Epithelial cell of proximal tubule (primary cell): ENCODE measurements around the gene HASPIN. TPM values are rescaled to one million over a fixed set of nuclear protein-coding genes. Genes with fewer than 3 reads are reported as not detected.
A peak's percentile ranks its signal among the peaks of the same experiment; 100 is the strongest.

Experiments
- DNase-seq: peaks from one replicate; pipeline ENCODE4 v3.0.0-alpha.2; 2011; ENCODE audit warnings: low read depth
- H3K4me3 ChIP-seq: 2 replicates; pipeline ENCODE4 v1.5.1; 2011; ENCODE audit warnings: low read depth, mild to moderate bottlenecking, low read length
- CTCF ChIP-seq: conservative IDR thresholded peaks from 2 replicates; pipeline ENCODE4 v1.5.1; 2012; ENCODE audit warnings: low read depth, mild to moderate bottlenecking, low read length
- total RNA-seq: library from RNA; depleted of rRNA; stranded (reverse); fragments of >200 nt; gene quantifications from 2 replicates; pipeline ENCODE4 v1.2.3, GENCODE V29; 2015

HASPIN gene
- total RNA-seq, 1 donor from 2014 or later, result 12.3 TPM

GRCh38 chr17:3689262-3690093 is 34.2 kb upstream of the HASPIN start:
- TF ChIP-seq CTCF, result no peak
- H3K4me3 ChIP-seq, result no peak overlapping the region
- DNase-seq, result no peak

- TF ChIP-seq CTCF, result no peak
- no peak overlapping the region for H3K4me3 ChIP-seq
- no peak for DNase-seq
Observed at GRCh38 chr17:3690094-3690715, 33.5 kb upstream of the HASPIN start.

GRCh38 chr17:3691617-3692067 is 32.1 kb upstream of the HASPIN start:
- no peak for TF ChIP-seq CTCF
- DNase-seq, result no peak
- H3K4me3 ChIP-seq, result no peak overlapping the region

- no peak overlapping the region for H3K4me3 ChIP-seq
- no peak for DNase-seq
- TF ChIP-seq CTCF, result peak; percentile 20
Observed at GRCh38 chr17:3692346-3692745, 31.4 kb upstream of the HASPIN start.

- H3K4me3 ChIP-seq, result no peak overlapping the region
- no peak for DNase-seq
- no peak for TF ChIP-seq CTCF
Observed at GRCh38 chr17:3693141-3693540, 30.6 kb upstream of the HASPIN start.

- TF ChIP-seq CTCF, result no peak
- DNase-seq, result no peak
- no peak overlapping the region for H3K4me3 ChIP-seq
Observed at GRCh38 chr17:3693829-3694231, 29.9 kb upstream of the HASPIN start.
